Tibial artery (tissue), 4 donors: ENCODE results near the gene BTN1A1.
"Not testable (repeated sequence)": the region's sequence is repeated elsewhere in the genome, so short reads cannot be mapped to it uniquely, and the experiment has no call there.

Experiments used
- DNase-seq, 2 donors: peaks; one replicate each; pipeline ENCODE4 v3.0.0-alpha.2; 2019
- H3K27ac ChIP-seq, 2 donors: fragments of 200-600 bp; sonication (generic) in 1 of 2; 1 replicate in 1 of 2; 2 replicates in 1 of 2; pipeline ENCODE4 v1.5.1; 2018 to 2019; ENCODE audit warnings: mild to moderate bottlenecking in 1 of 2
- H3K27me3 ChIP-seq, 2 donors: fragments of 200-600 bp; sonication (generic) in 1 of 2; one replicate each; pipeline versions ENCODE4 v1.5.1 to v1.6.0; 2016 to 2019
- H3K36me3 ChIP-seq, 3 donors: fragments of 200-600 bp; sonication (generic) in 2 of 3; one replicate each; pipeline ENCODE4 v1.5.1; 2016 to 2019; ENCODE audit warnings: mild to moderate bottlenecking in 2 of 3
- H3K4me1 ChIP-seq, 4 donors: fragments of 200-600 bp; sonication (generic) in 2 of 4; 1 replicate in 3 of 4; 2 replicates in 1 of 4; pipeline ENCODE4 v1.5.1; 2016 to 2019
- H3K4me3 ChIP-seq, 2 donors: fragments of 200-600 bp; sonication (generic) in 1 of 2; 1 replicate in 1 of 2; 2 replicates in 1 of 2; pipeline ENCODE4 v1.5.1; 2018 to 2019; ENCODE audit warnings: mild to moderate bottlenecking in 2 of 2
- H3K9me3 ChIP-seq, 3 donors: fragments of 200-600 bp; sonication (generic) in 1 of 3; one replicate each; pipeline ENCODE4 v1.5.1; 2016 to 2019
- intact Hi-C: fragments of 100-400 bp; cut with DNase I; formaldehyde crosslinking; loops from one replicate; pipeline ENCODE4 v1.15.0; 2023; ENCODE audit warnings: low total_unique reads
- TF ChIP-seq, protein P1 (sequence below), 2 experiments: fragments of 200-600 bp in 1 of 2; fragments of 450-650 bp in 1 of 2; IDR thresholded peaks; one replicate each; pipeline ENCODE4 v1.5.1; 2017 to 2019; ENCODE audit warnings: antibody characterized with exemption in 2 of 2, mild to moderate bottlenecking in 1 of 2, moderate library complexity in 1 of 2

The BTN1A1 gene

DNA sequence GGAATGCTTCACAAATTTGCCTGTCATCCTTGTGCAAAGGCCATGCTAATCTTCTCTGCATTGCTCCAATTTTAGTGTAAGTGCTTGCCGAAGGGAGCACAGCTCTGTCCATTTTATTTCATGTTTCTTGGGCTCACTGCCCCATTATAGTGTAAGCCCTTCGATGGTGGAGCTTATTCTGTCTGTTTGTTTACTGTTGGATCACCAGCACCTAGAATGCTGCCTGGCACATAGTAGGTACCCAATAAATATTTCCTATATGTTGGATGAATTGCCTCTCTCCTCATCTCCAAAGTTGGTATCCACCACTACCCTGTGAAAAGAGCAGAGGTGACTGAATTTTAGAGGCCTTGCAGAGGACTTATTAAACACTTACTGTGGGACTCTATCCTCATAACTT lies 19.3 kb downstream of the BTN1A1 start:
- TF ChIP-seq, protein P1, sequence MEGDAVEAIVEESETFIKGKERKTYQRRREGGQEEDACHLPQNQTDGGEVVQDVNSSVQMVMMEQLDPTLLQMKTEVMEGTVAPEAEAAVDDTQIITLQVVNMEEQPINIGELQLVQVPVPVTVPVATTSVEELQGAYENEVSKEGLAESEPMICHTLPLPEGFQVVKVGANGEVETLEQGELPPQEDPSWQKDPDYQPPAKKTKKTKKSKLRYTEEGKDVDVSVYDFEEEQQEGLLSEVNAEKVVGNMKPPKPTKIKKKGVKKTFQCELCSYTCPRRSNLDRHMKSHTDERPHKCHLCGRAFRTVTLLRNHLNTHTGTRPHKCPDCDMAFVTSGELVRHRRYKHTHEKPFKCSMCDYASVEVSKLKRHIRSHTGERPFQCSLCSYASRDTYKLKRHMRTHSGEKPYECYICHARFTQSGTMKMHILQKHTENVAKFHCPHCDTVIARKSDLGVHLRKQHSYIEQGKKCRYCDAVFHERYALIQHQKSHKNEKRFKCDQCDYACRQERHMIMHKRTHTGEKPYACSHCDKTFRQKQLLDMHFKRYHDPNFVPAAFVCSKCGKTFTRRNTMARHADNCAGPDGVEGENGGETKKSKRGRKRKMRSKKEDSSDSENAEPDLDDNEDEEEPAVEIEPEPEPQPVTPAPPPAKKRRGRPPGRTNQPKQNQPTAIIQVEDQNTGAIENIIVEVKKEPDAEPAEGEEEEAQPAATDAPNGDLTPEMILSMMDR (IDR thresholded peaks at IDR 0.05): no peak
- Histone ChIP-seq H3K9me3 (no peaks in the 10 kb centered on the region), H3K4me3 (no peak overlapping the region), H3K36me3 (no peaks in the 10 kb centered on the region), H3K4me1 (peaks cover 0 to 11% (median 0%) of the 10 kb centered on the region in 4 donors), H3K27me3 (no peaks in the 10 kb centered on the region), H3K27ac (peak overlapping the region in 1 of 2 donors; percentile 96)
- intact Hi-C loops: loop anchor here (5.0 to 10.0 kb wide), 2 partner anchors 42 to 105 kb away; no protein-coding TSS in a partner anchor
- DNase-seq: no peak

DNA sequence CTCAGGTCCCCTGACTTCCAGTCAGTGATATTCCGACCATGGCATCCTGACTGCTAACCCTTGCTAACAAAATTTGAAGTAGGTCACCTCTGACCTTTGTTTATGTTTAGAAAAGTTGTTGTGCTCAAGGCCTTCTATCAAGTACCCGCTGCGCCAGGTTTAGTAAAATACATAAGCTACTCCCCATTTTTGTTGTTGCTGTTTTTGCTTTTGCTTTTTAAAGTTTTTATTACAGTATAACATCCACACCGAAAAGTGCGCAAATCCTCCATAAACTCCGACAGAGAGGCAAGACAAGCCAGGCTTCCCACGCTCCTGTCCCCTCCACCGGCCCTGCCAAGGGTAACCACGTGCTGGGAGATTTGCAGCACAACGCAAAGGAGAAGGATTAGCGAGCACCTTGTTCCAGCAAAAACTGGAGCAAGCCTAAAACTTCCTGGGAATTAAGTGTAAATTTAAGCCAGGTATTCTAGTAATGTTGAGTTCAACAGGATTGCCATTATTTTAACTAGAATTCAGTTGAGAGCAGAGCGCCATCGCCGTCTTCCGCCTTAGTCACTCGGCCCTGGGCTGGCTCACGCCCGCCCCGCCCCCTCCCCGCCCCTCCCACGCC lies 20.2 kb downstream of the BTN1A1 start:
- Histone ChIP-seq H3K9me3 (no peaks in the 10 kb centered on the region), H3K27ac (peak overlapping the region; percentile 96 to 97), H3K36me3 (no peaks in the 10 kb centered on the region), H3K4me1 (peaks cover 0 to 11% (median 0%) of the 10 kb centered on the region in 4 donors), H3K27me3 (no peaks in the 10 kb centered on the region), H3K4me3 (peak overlapping the region; percentile 59 to 76)
- peak in 1 of 2 donors; percentile 81 for DNase-seq
- intact Hi-C loops: loop anchor here (2.0 kb wide), 1 partner anchor 16 kb away; no protein-coding TSS in a partner anchor
- TF ChIP-seq, protein P1 (IDR thresholded peaks at IDR 0.05): no peak

DNA sequence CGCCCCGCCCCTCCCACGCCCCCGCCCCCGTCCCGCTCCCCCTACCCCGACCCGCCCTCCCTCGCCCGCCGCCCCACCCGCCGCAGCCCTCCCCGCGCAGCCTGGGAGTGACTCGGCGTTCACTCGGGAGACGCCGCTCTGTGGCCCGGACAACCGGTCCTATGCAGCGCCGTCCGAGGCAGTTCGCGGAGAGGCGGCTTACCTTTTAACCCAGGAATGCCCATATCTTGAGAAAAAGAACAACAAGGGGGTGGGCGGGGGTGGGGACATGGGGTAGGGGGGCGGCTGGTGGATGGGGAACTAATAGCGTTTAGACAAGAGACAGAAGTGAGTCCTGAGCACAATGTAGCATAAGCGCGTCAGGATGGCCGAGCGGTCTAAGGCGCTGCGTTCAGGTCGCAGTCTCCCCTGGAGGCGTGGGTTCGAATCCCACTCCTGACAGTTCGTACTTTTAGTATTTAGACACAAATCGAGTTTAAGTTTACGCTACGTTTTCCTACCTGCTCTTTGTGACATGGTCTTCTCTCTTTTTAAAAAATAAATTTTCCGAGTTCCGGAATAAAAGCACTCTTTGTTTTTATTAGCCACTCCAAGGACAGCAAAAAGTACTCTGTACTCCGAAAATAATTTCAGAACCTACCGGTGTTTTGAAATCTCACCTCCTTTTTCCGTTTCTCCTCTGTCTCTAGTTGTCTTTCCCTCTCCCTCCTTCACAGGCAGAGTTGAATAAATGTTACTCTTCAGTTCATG lies 20.9 kb downstream of the BTN1A1 start:
- H3K27me3 ChIP-seq: no peaks in the 10 kb centered on the region
- TF ChIP-seq, protein P1 (IDR thresholded peaks at IDR 0.05): no peak
- H3K27ac ChIP-seq: peak overlapping the region; percentile 96 to 97
- peak; percentile 85 to 92 for DNase-seq
- H3K9me3 ChIP-seq: no peaks in the 10 kb centered on the region
- peak overlapping the region; percentile 59 to 76 for H3K4me3 ChIP-seq
- H3K36me3 ChIP-seq: no peaks in the 10 kb centered on the region
- H3K4me1 ChIP-seq: peaks cover 0 to 11% (median 0%) of the 10 kb centered on the region in 4 donors
- intact Hi-C loops: loop anchor here (2.0 kb wide), 1 partner anchor 16 kb away; no protein-coding TSS in a partner anchor

DNA sequence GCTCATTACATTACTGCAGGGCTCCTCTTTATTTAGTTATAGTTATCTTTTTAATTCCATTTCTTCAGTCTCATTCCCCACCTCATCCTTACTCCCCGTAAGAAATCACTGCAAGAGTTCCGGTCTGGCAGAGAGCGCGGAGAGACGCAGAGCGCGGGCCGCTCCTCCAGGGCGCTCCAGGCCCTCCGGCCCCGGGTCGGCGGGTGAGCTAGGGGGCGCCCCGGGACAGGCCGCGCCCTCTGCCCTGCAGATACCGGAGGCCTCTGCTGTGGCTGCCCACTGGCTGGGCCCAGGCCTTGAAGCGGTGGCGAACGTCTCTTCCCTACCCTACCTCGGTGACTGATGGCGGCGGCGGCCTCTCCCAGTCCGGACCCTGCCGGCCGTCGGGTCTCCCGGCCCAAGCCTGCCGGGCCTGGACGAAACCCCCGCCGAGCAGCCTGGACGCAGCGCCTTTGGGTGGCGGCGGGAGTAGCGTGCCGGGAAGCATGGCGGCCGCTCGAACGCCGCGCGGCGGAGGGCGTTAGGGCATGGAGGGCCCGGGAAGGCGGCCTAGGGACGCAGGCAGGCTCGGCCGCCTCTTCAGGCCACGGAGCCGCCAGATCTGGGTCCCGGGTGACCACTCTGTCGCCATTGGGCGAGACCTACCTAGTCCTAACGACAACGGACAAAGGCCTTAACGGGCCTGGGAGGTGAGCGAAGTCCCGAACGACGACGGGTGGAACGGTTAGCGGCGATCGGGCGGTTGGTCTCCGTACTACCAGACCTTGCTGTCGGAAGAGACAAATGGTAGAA lies 21.7 kb downstream of the BTN1A1 start:
- Histone ChIP-seq H3K4me1 (peaks cover 0 to 11% (median 0%) of the 10 kb centered on the region in 4 donors), H3K36me3 (no peaks in the 10 kb centered on the region), H3K27ac (peak overlapping the region; percentile 96 to 97), H3K9me3 (no peaks in the 10 kb centered on the region), H3K27me3 (no peaks in the 10 kb centered on the region), H3K4me3 (peak overlapping the region; percentile 59 to 76)
- intact Hi-C loops: loop anchor here (2.0 kb wide), 1 partner anchor 15 kb away; no protein-coding TSS in a partner anchor
- DNase-seq: peak; percentile 69 to 89
- TF ChIP-seq, protein P1 (IDR thresholded peaks at IDR 0.05): peak in 1 of 2 experiments; percentile 14

DNA sequence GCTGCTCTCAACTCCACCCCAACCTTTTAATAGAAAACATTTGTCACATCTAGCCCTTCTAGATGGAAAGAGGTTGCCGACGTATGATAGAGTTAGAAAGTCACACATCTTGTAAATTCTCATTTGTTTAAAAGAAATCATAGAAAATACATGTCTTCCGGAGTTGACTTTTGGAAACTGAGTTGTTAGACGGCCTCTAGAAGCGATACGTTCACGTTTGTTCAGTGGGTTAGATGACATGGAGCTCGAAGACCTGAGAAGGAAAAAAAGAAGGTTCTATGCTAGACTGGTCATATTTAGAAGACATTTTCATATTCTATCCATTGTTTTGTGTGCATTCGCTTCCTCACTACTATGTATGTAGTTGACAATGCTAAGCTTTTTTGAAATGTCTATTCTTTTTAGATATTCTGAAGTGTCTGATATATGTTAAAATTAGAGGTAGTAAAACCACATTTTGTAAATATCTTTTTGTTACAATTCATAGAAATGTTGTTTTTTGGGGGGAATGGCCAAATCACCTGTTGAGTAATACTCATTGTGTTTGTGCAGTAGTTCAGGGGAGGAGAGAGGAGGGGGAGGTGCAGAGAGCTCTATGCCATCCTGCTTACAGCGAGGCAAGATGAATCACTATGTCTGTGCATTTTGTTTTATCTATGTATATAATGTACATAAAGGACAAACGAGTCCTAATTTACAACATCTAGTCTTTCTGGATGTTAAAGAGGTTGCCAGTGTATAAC lies 22.6 kb downstream of the BTN1A1 start:
- Histone ChIP-seq H3K4me3 (peak overlapping the region; percentile 59 to 76), H3K4me1 (peaks cover 0 to 11% (median 0%) of the 10 kb centered on the region in 4 donors), H3K27ac (peak overlapping the region; percentile 96 to 97)
- H3K9me3 ChIP-seq, DNase-seq, H3K36me3 ChIP-seq, intact Hi-C loops, H3K27me3 ChIP-seq: not testable (repeated sequence)

DNA sequence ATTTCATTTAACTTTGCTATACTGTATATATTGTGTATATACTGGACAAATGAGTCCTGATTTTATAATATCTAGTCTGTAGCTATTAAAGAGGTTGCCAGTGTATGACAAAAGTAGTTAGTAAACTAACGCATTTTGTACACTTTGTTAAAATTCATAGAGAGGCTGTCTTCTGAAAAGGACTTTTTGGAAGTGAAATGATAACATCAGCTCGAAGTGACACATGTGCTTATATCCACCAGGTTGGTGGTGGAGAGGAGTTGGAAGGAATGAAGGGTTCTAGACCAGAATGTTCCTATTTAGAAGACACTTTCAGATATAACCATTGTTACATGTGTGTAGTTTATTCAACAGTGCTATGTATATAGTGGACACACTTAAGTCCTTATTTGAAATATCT lies 24.2 kb downstream of the BTN1A1 start:
- H3K27me3 ChIP-seq, H3K27ac ChIP-seq, H3K4me3 ChIP-seq, DNase-seq, H3K36me3 ChIP-seq, H3K9me3 ChIP-seq, intact Hi-C loops: not testable (repeated sequence)
- H3K4me1 ChIP-seq: peaks cover 0 to 11% (median 0%) of the 10 kb centered on the region in 4 donors
